Natural killer cell treated with Interleukin-12 subunit alpha and Interleukin-12 subunit beta and Interleukin-15 and Interleukin-18, amount 100 ng/mL, for 72 hours (primary cell): ENCODE data around the gene TBPL1. TPM values are rescaled to one million over a fixed set of nuclear protein-coding genes. Genes with fewer than 3 reads are reported as not detected.

Experiments
- ATAC-seq, 2 donors: fragments of 150-1000 bp; cut with Tn5 transposase in 1 of 2; sonication (Bioruptor Pico), chemical (Tn5 transposase) in 1 of 2; 2 replicates each; pipeline ENCODE4 v1.10.0; 2021
- DNase-seq: peaks from one replicate; pipeline ENCODE4 v3.0.0; 2022; ENCODE audit warnings: low spot score
- H3K27ac Mint-ChIP-seq, 2 donors: 1 replicate in 1 of 2; 2 replicates in 1 of 2; pipeline ENCODE4 v1.8.0; 2022; ENCODE audit warnings: mixed read lengths in 2 of 2, mild to moderate bottlenecking in 1 of 2, moderate library complexity in 1 of 2
- H3K27me3 Mint-ChIP-seq, 2 donors: 1 replicate in 1 of 2; 2 replicates in 1 of 2; pipeline ENCODE4 v1.8.0; 2022; ENCODE audit warnings: mixed read lengths in 2 of 2
- H3K36me3 Mint-ChIP-seq: one replicate; pipeline ENCODE4 v1.8.0; 2022; ENCODE audit warnings: mixed read lengths
- H3K4me1 Mint-ChIP-seq, 2 donors: 1 replicate in 1 of 2; 2 replicates in 1 of 2; pipeline ENCODE4 v1.8.0; 2022; ENCODE audit warnings: low read depth in 2 of 2, mixed read lengths in 2 of 2, mild to moderate bottlenecking in 1 of 2
- H3K4me3 Mint-ChIP-seq: one replicate; pipeline ENCODE4 v1.8.0; 2022; ENCODE audit warnings: mixed read lengths
- H3K9me3 Mint-ChIP-seq: 2 replicates; pipeline ENCODE4 v1.8.0; 2022; ENCODE audit warnings: mixed read lengths
- total RNA-seq, 2 donors: library from RNA; stranded (reverse); gene quantifications; one replicate each; pipeline ENCODE4 v1.2.3, GENCODE V29; 2022

The TBPL1 gene
- total RNA-seq, 2 donors from 2014 or later = 46.6 to 54.4 TPM

GRCh38 chr6:134014588-134015137 is 61.6 kb downstream of the TBPL1 start:
- Mint-ChIP-seq H3K36me3 (no peaks in the 10 kb centered on the region), H3K27me3 (peaks cover 5 to 25% of the 10 kb centered on the region in 2 donors), H3K4me1 (peaks cover 0 to 3% of the 10 kb centered on the region in 2 donors), H3K9me3 (no peaks in the 10 kb centered on the region), H3K27ac (no peak overlapping the region), H3K4me3 (no peak overlapping the region)
- DNase-seq = no peak
- ATAC-seq = no peak

GRCh38 chr6:134015719-134016557 is 62.9 kb downstream of the TBPL1 start:
- H3K4me1 Mint-ChIP-seq = peaks cover 0 to 3% of the 10 kb centered on the region in 2 donors
- H3K9me3 Mint-ChIP-seq = no peaks in the 10 kb centered on the region
- no peaks in the 10 kb centered on the region for H3K36me3 Mint-ChIP-seq
- DNase-seq (no peak), ATAC-seq (no peak)
- peaks cover 5 to 30% of the 10 kb centered on the region in 2 donors for H3K27me3 Mint-ChIP-seq
- no peak overlapping the region for H3K27ac Mint-ChIP-seq
- H3K4me3 Mint-ChIP-seq = no peak overlapping the region

DNA sequence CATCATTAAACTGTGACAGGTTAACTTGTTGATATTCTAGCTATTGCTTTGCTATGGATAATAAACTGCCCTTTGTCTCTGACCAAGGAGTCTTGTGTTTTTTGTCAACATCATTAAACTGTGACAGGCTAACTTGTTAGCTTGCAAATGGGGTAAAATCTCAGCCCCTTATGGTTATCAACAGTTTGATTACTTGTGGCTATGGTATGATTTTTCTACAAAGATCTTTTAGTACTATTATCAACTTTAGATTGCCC is 63.5 kb downstream of the TBPL1 start:
- H3K36me3 Mint-ChIP-seq = no peaks in the 10 kb centered on the region
- no peak overlapping the region for H3K4me3 Mint-ChIP-seq
- peaks cover 0 to 3% of the 10 kb centered on the region in 2 donors for H3K4me1 Mint-ChIP-seq
- no peak overlapping the region for H3K27ac Mint-ChIP-seq
- peaks cover 7 to 35% of the 10 kb centered on the region in 2 donors for H3K27me3 Mint-ChIP-seq
- H3K9me3 Mint-ChIP-seq = no peaks in the 10 kb centered on the region
- DNase-seq = no peak
- ATAC-seq = no peak

GRCh38 chr6:134020071-134020470 is 67.0 kb downstream of the TBPL1 start:
- Mint-ChIP-seq H3K36me3 (no peaks in the 10 kb centered on the region), H3K9me3 (no peaks in the 10 kb centered on the region), H3K4me1 (peaks cover 0 to 3% of the 10 kb centered on the region in 2 donors), H3K4me3 (no peak overlapping the region), H3K27ac (no peak overlapping the region), H3K27me3 (peaks cover 9 to 36% of the 10 kb centered on the region in 2 donors)
- DNase-seq (no peak), ATAC-seq (no peak)

DNA sequence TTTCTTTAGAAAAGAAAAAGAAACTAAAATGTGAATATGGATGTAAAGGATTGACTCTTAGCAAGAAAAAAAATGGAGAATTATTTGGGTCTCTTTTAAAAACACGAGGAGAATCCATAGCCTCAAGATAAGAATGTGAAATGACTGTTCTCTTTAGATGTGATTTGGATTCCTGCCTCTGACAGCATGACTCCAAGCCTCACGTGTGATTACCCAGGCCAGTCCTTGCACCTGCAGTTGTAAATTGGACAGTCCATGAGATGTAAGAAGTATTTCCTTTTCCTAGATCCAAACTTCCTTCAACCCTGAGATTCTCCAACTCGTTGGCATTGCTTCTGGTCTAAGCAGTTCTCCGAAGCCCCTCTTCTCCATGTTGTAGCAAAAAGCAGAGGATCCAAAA is 67.5 kb downstream of the TBPL1 start:
- ATAC-seq = no peak
- no peaks in the 10 kb centered on the region for H3K9me3 Mint-ChIP-seq
- no peak overlapping the region for H3K4me3 Mint-ChIP-seq
- no peak overlapping the region for H3K27ac Mint-ChIP-seq
- peaks cover 9 to 36% of the 10 kb centered on the region in 2 donors for H3K27me3 Mint-ChIP-seq
- no peak for DNase-seq
- H3K36me3 Mint-ChIP-seq = no peaks in the 10 kb centered on the region
- peaks cover 0 to 3% of the 10 kb centered on the region in 2 donors for H3K4me1 Mint-ChIP-seq

DNA sequence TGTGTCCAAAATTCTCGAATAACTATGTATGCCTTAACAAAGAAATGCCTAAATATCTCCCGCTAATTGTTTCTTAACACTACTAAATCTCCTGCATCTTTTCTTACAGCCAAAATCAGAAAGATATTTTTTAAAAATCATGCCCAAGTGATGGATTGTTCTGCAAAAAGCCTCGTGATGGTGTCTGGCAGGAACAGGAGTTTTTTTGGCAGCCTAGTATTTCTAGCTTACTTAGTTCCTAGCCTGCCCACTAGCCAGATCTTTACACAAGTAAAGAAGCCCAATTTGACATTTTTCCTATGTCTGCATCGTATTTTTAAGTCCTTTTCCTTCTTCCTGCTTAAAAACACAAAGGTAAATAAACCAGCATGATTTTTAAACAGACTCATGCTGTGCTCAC is 67.9 kb downstream of the TBPL1 start:
- DNase-seq = no peak
- no peak overlapping the region for H3K27ac Mint-ChIP-seq
- peaks cover 9 to 36% of the 10 kb centered on the region in 2 donors for H3K27me3 Mint-ChIP-seq
- no peak overlapping the region for H3K4me3 Mint-ChIP-seq
- no peak for ATAC-seq
- H3K4me1 Mint-ChIP-seq = peaks cover 0 to 3% of the 10 kb centered on the region in 2 donors
- no peaks in the 10 kb centered on the region for H3K36me3 Mint-ChIP-seq
- H3K9me3 Mint-ChIP-seq = no peaks in the 10 kb centered on the region

DNA sequence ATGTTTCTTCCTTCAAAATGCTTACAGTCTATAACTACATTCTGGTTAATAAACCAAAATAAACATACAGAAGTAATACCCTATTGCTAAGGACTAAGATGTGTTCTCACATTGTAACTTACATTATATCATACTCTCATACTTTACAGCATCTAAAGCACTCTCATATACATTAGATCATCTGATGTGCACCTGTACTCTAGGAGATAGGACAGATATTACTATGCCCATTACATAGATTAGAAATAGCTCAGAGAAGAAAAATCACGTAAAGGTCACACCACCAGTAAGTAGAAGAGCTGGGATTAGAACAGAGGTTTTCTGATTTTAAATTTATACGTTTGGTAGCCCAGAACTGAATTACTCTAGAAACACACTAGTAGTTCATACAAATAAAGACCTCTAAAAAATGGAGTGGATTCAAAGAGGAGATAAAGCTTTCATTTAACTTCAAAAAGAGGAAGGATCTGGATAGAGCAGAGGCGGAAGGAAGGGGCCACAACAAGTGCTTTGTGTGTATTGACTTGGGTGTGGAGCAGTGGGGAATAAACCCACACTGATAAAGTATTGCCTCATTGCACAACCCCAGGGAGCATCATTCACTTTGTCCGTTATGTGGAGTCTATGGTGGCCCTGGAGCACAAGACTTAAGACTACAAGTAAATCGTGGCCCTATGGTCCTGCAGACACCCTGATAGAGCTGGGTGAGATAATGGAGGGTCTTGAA is 68.5 kb downstream of the TBPL1 start:
- ATAC-seq = peak in 1 of 2 donors; percentile 58

GRCh38 chr6:134022650-134023049 is 69.6 kb downstream of the TBPL1 start:
- H3K36me3 Mint-ChIP-seq = no peaks in the 10 kb centered on the region
- H3K4me3 Mint-ChIP-seq = no peak overlapping the region
- peaks cover 10 to 36% of the 10 kb centered on the region in 2 donors for H3K27me3 Mint-ChIP-seq
- DNase-seq = no peak
- H3K27ac Mint-ChIP-seq = no peak overlapping the region
- no peaks in the 10 kb centered on the region for H3K9me3 Mint-ChIP-seq
- peaks cover 0 to 3% of the 10 kb centered on the region in 2 donors for H3K4me1 Mint-ChIP-seq
- ATAC-seq = no peak

More for the DNA sequence above, 68.5 kb downstream of the TBPL1 start:
- H3K36me3 Mint-ChIP-seq = no peaks in the 10 kb centered on the region
- DNase-seq = no peak
- peaks cover 9 to 36% of the 10 kb centered on the region in 2 donors for H3K27me3 Mint-ChIP-seq
- H3K27ac Mint-ChIP-seq = no peak overlapping the region
- no peaks in the 10 kb centered on the region for H3K9me3 Mint-ChIP-seq
- H3K4me1 Mint-ChIP-seq = peaks cover 0 to 3% of the 10 kb centered on the region in 2 donors
- no peak overlapping the region for H3K4me3 Mint-ChIP-seq

GRCh38 chr6:134026597-134026996 is 73.6 kb downstream of the TBPL1 start:
- Mint-ChIP-seq H3K36me3 (no peaks in the 10 kb centered on the region), H3K27me3 (peaks cover 9 to 16% of the 10 kb centered on the region in 2 donors), H3K27ac (no peak overlapping the region), H3K9me3 (no peaks in the 10 kb centered on the region), H3K4me1 (no peaks in the 10 kb centered on the region), H3K4me3 (no peak overlapping the region)
- no peak for DNase-seq
- ATAC-seq = no peak

- no peaks in the 10 kb centered on the region for H3K4me1 Mint-ChIP-seq
- H3K4me3 Mint-ChIP-seq = no peak overlapping the region
- no peaks in the 10 kb centered on the region for H3K9me3 Mint-ChIP-seq
Measured at GRCh38 chr6:134028438-134028837, 75.4 kb downstream of the TBPL1 start.

GRCh38 chr6:134029495-134030455 is 76.8 kb downstream of the TBPL1 start:
- no peak overlapping the region for H3K27ac Mint-ChIP-seq
- H3K36me3 Mint-ChIP-seq = no peaks in the 10 kb centered on the region
- no peak overlapping the region for H3K4me3 Mint-ChIP-seq
- DNase-seq = no peak
- no peak for ATAC-seq
- peaks cover 4 to 7% of the 10 kb centered on the region in 2 donors for H3K27me3 Mint-ChIP-seq
- H3K9me3 Mint-ChIP-seq = no peaks in the 10 kb centered on the region
- peaks cover 4 to 5% of the 10 kb centered on the region in 2 donors for H3K4me1 Mint-ChIP-seq

More at GRCh38 chr6:134028438-134028837, 75.4 kb downstream of the TBPL1 start:
- H3K27ac Mint-ChIP-seq = no peak overlapping the region
- no peak for DNase-seq
- no peak for ATAC-seq
- no peaks in the 10 kb centered on the region for H3K36me3 Mint-ChIP-seq
- H3K27me3 Mint-ChIP-seq = peaks cover 4 to 7% of the 10 kb centered on the region in 2 donors

- ATAC-seq (no peak), DNase-seq (no peak)
- Mint-ChIP-seq H3K9me3 (no peaks in the 10 kb centered on the region), H3K4me1 (peaks cover 11 to 15% of the 10 kb centered on the region in 2 donors), H3K27me3 (peaks cover 4 to 7% of the 10 kb centered on the region in 2 donors), H3K4me3 (no peak overlapping the region), H3K36me3 (no peaks in the 10 kb centered on the region), H3K27ac (no peak overlapping the region)
Measured at GRCh38 chr6:134031696-134032255, 78.8 kb downstream of the TBPL1 start.

DNA sequence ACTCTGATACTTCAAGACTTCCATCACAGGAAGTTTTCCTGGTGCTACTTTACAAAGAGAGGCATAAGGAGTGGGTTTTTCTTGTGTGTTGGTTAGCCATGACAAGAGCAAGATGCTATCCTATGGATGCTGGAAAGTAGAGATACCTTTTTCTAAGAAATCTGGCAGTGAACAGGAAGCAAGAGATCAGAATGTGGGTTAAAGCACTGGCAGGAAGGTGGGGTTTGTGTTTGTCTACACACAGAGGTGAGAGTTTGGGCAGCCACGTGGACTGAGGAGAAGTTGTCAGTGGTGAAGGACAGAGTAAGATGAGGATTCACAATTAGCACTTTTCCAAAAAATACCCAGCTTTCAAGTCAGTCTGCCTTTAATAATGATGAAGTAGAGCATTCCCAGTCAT is 81.5 kb downstream of the TBPL1 start:
- no peaks in the 10 kb centered on the region for H3K9me3 Mint-ChIP-seq
- peaks cover 11 to 15% of the 10 kb centered on the region in 2 donors for H3K4me1 Mint-ChIP-seq
- ATAC-seq (no peak), DNase-seq (no peak)
- H3K4me3 Mint-ChIP-seq = no peak overlapping the region
- H3K27ac Mint-ChIP-seq = no peak overlapping the region
- peaks cover 2 to 3% of the 10 kb centered on the region in 2 donors for H3K27me3 Mint-ChIP-seq
- no peaks in the 10 kb centered on the region for H3K36me3 Mint-ChIP-seq
